Mucosa of rectum (tissue), 2 donors: ENCODE data around the gene HLA-DQA2.
"Not testable (repeated sequence)": the region's sequence is repeated elsewhere in the genome, so short reads cannot be mapped to it uniquely, and the experiment has no call there.

Experiments used
- H3K27ac ChIP-seq, 2 donors: one replicate each; pipeline ENCODE4 v1.7.0; 2013; ENCODE audit warnings: inconsistent platforms in 2 of 2, low read depth in 2 of 2, low read length in 2 of 2
- H3K27me3 ChIP-seq, 2 donors: one replicate each; pipeline ENCODE4 v1.7.0; 2013; ENCODE audit warnings: low read length in 2 of 2; ENCODE audit not compliant: control insufficient read depth in 2 of 2, insufficient read depth in 2 of 2
- H3K36me3 ChIP-seq, 2 donors: one replicate each; pipeline ENCODE4 v1.7.0; 2013; ENCODE audit warnings: low read length in 2 of 2; ENCODE audit not compliant: control insufficient read depth in 2 of 2, insufficient read depth in 2 of 2
- H3K4me1 ChIP-seq, 2 donors: one replicate each; pipeline ENCODE4 v1.7.0; 2013; ENCODE audit warnings: low read length in 2 of 2, mild to moderate bottlenecking in 1 of 2; ENCODE audit not compliant: control insufficient read depth in 2 of 2, insufficient read depth in 2 of 2
- H3K4me3 ChIP-seq, 2 donors: one replicate each; pipeline ENCODE4 v1.7.0; 2013; ENCODE audit warnings: low read length in 2 of 2
- H3K9ac ChIP-seq, 2 donors: one replicate each; pipeline ENCODE4 v1.7.0; 2013; ENCODE audit warnings: low read length in 2 of 2, low read depth in 1 of 2, mild to moderate bottlenecking in 1 of 2
- H3K9me3 ChIP-seq, 2 donors: one replicate each; pipeline ENCODE4 v1.7.0; 2013; ENCODE audit warnings: low read length in 2 of 2; ENCODE audit not compliant: control insufficient read depth in 2 of 2
- donor health status: healthy.
- donor health status: Normal muscosa, but diverticular disease.

Gene HLA-DQA2

GRCh38 chr6:32741031-32741960 lies at the start of gene HLA-DQA2:
Gene HLA-DQA2 (plus strand): TSS chr6:32741391. CDS start chr6:32741444, 53 bp downstream.
- Histone ChIP-seq H3K36me3 (no peaks in the 10 kb centered on the region), H3K27me3 (peaks cover 2 to 3% of the 10 kb centered on the region in 2 donors)

GRCh38 chr6:32692019-32692418 lies 49.2 kb upstream of the HLA-DQA2 start:
- H3K9me3 ChIP-seq, result no peaks in the 10 kb centered on the region
- H3K27me3 ChIP-seq, result peaks cover 0 to 1% of the 10 kb centered on the region in 2 donors
- H3K4me1 ChIP-seq, result no peaks in the 10 kb centered on the region
- no peak overlapping the region for H3K9ac ChIP-seq
- H3K36me3 ChIP-seq, result no peaks in the 10 kb centered on the region
- no peak overlapping the region for H3K27ac ChIP-seq
- H3K4me3 ChIP-seq, result no peak overlapping the region

More at GRCh38 chr6:32741031-32741960, at the start of gene HLA-DQA2:
- Histone ChIP-seq H3K27ac (no peak within 1 kb of the TSS), H3K9ac (no peak within 1 kb of the TSS), H3K4me3 (no peak within 1 kb of the TSS), H3K9me3 (no peaks in the 10 kb centered on the region), H3K4me1 (no peaks in the 10 kb centered on the region)

DNA sequence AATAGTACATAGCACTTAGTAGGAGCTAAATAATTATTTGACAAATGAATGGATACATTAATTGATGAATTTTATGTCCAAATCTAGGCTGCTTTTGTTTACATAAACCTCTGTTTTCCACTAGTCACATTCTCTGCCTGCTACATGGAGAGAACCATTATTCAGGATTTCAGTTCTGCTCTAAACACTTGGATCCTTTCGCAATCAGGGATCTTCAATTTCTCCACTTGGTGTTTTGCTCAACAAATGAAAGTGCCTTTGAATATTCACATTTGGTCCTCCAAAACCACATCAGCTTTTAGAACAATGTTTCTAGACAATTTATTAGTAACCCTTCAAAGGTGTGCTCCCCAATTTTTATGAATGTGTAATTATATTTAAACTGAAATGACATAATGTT lies 44.2 kb upstream of the HLA-DQA2 start:
- no peaks in the 10 kb centered on the region for H3K9me3 ChIP-seq
- H3K36me3 ChIP-seq, result no peaks in the 10 kb centered on the region
- no peak overlapping the region for H3K9ac ChIP-seq
- H3K27ac ChIP-seq, result no peak overlapping the region
- peaks cover 0 to 14% of the 10 kb centered on the region in 2 donors for H3K27me3 ChIP-seq
- H3K4me1 ChIP-seq, result no peaks in the 10 kb centered on the region
- no peak overlapping the region for H3K4me3 ChIP-seq

DNA sequence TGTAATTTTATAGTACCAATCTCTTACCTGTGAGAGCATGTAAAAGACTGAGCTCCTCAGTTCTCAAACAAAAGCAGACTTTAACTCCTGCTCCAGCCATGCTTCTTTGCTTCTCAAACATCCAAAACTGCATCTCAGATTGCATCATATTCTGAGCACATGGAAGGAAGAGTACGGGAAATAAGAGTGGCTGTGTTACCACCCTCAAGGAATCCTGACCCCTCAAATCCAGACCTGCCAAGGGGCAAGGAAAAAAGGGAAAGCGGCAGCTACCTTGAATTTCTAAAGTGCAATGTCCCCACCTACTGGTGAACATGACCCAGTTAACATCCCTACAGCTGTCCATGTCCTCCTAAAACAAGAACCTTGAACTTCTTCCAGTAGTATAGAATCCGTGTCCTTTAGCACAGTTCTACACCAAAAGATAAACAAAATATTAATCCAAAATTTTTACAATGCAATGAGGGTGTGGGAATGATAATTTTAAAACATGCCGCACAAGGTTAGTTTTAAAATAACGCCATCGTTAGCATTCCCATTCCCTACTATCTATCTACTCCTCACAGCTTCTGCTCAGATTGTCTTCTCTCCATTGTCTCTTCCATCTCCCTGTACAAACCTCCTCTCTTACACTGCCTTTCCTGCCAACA lies 40.7 kb upstream of the HLA-DQA2 start:
- H3K4me1 ChIP-seq, result no peaks in the 10 kb centered on the region
- no peak overlapping the region for H3K27ac ChIP-seq
- H3K4me3 ChIP-seq, result no peak overlapping the region
- H3K9ac ChIP-seq, result no peak overlapping the region
- H3K36me3 ChIP-seq, result no peaks in the 10 kb centered on the region
- no peaks in the 10 kb centered on the region for H3K9me3 ChIP-seq
- peaks cover 2 to 19% of the 10 kb centered on the region in 2 donors for H3K27me3 ChIP-seq

- Histone ChIP-seq H3K4me1 (no peaks in the 10 kb centered on the region), H3K27me3 (peaks cover 2 to 16% of the 10 kb centered on the region in 2 donors), H3K27ac (no peak overlapping the region), H3K9me3 (no peaks in the 10 kb centered on the region), H3K9ac (no peak overlapping the region), H3K4me3 (no peak overlapping the region), H3K36me3 (no peaks in the 10 kb centered on the region)
Measured at GRCh38 chr6:32703347-32703746, 37.8 kb upstream of the HLA-DQA2 start.

- not testable (repeated sequence) for H3K9me3 ChIP-seq, H3K36me3 ChIP-seq, H3K4me3 ChIP-seq, H3K4me1 ChIP-seq, H3K9ac ChIP-seq, H3K27ac ChIP-seq
- H3K27me3 ChIP-seq, result peaks cover 2 to 16% of the 10 kb centered on the region in 2 donors
Measured at GRCh38 chr6:32705164-32705563, 36.0 kb upstream of the HLA-DQA2 start.

DNA sequence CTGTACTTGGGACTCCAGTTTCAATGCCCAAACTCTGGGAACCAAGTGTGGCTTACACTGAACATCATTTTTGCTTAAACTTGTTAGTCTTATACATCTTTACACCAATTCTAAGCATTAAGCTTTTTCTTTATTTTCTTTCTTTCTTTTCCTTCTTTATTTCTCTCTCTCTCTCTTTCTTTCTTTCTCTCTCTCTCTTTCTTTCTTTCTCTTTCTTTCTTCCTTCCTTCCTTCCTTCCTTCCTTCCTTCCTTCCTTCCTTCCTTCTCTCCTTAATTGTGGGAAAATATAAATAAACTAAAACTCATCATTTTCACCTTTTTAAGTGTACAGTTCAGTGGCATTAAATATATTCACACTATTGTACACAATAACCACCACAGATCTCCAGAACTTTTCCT lies 31.6 kb upstream of the HLA-DQA2 start:
- no peaks in the 10 kb centered on the region for H3K4me1 ChIP-seq
- H3K9me3 ChIP-seq, result no peaks in the 10 kb centered on the region
- no peak overlapping the region for H3K9ac ChIP-seq
- H3K36me3 ChIP-seq, result no peaks in the 10 kb centered on the region
- H3K27me3 ChIP-seq, result no peaks in the 10 kb centered on the region
- H3K4me3 ChIP-seq, result no peak overlapping the region
- H3K27ac ChIP-seq, result no peak overlapping the region

DNA sequence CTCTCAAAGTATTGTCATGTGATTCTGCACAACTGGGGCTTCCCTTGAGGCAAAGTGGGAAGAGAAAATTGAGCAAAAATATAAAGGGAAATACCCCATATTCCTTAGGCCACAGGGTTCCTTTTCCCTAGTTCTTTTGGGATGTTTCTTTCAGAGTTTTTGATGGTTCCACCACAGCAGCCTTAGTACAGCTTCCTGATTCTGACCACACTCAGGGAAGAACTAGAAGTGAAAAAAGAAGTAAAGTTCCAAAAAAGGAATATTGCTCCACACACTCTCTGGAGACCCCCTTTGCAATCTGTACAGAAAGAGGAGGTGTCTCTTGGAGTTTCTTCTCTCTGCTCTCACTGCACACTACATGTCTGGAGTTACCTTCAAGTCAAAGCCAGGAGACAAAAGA lies 27.9 kb upstream of the HLA-DQA2 start:
- no peaks in the 10 kb centered on the region for H3K9me3 ChIP-seq

DNA sequence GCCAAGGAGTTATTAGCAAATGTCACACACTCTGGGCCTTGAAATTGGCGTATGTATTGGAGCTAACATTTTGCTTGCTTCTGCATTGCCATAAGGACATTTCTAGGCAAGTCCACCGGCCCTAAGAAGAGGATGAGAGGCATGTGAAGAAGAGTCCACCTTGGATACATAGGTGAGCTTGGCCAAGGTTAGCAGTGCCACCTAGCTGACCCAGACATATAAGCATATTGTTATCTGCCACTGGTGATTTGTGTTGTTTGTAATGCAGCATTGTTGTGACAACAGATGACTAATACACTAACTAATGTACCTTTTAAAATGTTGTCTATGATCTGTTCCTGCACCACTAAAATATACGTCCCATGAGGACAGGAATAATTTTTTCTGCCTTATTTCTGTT lies 24.8 kb upstream of the HLA-DQA2 start:
- Histone ChIP-seq H3K4me3 (no peak overlapping the region), H3K9ac (no peak overlapping the region), H3K9me3 (no peaks in the 10 kb centered on the region), H3K27ac (no peak overlapping the region), H3K4me1 (no peaks in the 10 kb centered on the region), H3K36me3 (no peaks in the 10 kb centered on the region), H3K27me3 (no peaks in the 10 kb centered on the region)

More for the DNA sequence above, 27.9 kb upstream of the HLA-DQA2 start:
- H3K27ac ChIP-seq, result no peak overlapping the region
- H3K36me3 ChIP-seq, result no peaks in the 10 kb centered on the region
- no peak overlapping the region for H3K9ac ChIP-seq
- no peaks in the 10 kb centered on the region for H3K4me1 ChIP-seq
- no peaks in the 10 kb centered on the region for H3K27me3 ChIP-seq
- H3K4me3 ChIP-seq, result no peak overlapping the region

DNA sequence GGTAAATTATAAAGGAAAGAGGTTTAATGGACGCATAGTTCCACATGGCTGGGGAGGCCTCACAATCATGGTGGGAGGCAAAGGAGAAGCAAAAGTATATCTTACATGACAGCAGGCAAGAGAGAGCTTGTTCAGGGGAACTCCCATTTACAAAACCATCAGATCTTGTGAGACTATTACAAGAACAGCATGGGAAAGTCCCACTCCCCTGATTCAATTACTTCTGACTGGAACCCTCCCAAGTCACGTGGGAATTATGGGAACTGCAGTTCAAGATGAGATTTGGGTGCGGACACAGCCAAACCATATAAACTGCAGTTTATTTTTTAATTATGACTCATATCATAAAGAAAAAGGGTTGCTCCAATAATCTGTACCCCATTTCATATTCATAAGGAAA lies 22.3 kb upstream of the HLA-DQA2 start:
- Histone ChIP-seq H3K36me3 (no peaks in the 10 kb centered on the region), H3K4me1 (no peaks in the 10 kb centered on the region), H3K27ac (no peak overlapping the region), H3K27me3 (no peaks in the 10 kb centered on the region), H3K9ac (no peak overlapping the region), H3K4me3 (no peak overlapping the region), H3K9me3 (no peaks in the 10 kb centered on the region)
